Activated T-helper 1 cell treated with anti-CD3 and anti-CD28 coated beads, Interleukin-2, amount 50 U/mL, for 16 hours (primary cell): ENCODE data around the gene BMP6.
"Not testable (repeated sequence)": the region's sequence is repeated elsewhere in the genome, so short reads cannot be mapped to it uniquely, and the experiment has no call there.

Experiments used
- DNase-seq, 2 donors: peaks; one replicate each; pipeline ENCODE4 v3.0.0-alpha.2; 2020; ENCODE audit warnings: low read depth in 1 of 2, low spot score in 1 of 2

BMP6 gene

DNA sequence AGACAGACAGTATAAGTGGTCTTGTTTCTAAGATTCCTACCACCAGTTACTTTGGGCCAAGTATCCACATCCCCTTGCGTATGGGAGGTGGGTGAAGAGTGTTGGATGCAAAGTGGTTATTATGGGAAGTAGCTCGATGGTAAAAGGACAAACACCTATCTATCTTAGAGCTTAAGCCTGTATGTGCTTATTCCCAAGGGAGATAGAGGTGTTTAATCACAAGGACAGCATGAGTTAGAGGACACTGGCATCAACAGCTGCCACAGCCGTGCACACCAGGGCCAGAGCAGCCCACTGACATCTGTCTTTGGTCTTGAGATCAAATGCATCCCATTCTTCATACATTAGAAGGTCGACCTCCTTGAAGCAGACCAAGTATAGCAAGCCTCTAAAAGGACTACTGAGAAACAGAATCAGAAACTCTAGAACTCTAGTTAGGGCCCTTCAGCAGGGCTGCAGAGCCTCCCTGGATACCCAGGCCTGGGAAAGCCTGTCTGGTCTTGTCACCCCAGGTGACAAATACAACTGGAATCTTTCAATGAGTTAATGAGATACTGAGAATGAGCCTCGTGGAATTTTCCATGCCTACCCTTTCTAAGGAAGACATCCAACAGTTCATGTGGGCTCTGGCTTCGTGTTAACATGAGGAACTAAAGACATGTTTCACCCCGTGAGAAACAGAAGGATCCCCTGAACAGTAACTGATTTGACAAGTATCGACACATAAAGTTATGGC, 156.0 kb downstream of the BMP6 start:
- DNase-seq = no peak

DNA sequence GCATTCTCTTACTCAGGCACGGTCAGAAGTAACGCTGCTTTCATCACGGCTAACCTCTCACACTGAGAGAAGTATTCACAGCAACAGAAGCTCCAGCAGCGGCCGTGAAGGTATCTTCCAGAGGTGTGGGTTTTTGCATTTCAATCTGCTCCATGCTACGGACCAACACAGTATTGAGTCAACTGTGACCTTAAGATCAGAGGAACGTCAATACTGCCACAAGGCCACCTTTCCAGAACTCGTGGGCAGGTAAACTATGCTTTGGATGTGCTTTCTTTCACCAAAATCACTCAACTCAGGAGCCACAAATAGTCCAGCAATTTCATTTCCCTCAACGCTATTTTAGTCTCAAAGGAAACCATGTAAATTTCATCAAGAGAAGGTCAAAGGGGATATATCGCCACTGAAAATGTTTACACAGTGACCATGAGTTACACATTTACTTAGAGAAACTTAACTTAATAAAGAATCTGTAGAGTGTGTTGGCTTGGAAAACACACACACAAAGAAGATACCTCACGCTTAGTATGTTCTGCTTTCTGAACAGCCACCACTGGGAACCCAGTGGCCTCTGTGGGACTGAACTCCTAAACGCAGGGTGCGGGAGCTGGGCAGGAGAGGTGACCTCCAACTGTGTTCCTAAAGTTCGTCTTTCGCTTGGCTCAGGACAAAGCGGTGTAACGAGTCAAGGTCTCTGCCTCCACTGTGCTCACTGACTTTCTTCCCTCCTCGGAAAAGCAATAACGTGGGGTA, 156.8 kb downstream of the BMP6 start:
- no peak for DNase-seq

DNA sequence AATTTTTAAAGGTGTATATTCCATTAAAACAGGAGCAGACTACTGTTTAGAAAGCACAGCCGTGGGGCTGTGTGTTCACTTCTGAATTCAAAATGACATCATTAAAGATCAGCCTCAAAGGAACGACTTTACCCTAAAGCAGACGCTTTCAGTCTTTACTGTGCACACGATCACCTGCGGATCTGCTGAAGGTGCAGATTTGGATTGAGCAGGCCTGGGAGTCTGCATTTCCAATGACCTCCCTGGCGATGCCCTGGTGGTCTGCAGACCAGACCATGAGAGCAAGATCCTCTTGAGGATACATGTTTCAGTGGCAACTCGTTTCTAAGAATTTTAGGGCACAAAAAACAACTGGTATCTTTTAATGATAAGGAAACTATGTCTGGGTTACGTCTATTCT, 157.5 kb downstream of the BMP6 start:
- no peak for DNase-seq

DNA sequence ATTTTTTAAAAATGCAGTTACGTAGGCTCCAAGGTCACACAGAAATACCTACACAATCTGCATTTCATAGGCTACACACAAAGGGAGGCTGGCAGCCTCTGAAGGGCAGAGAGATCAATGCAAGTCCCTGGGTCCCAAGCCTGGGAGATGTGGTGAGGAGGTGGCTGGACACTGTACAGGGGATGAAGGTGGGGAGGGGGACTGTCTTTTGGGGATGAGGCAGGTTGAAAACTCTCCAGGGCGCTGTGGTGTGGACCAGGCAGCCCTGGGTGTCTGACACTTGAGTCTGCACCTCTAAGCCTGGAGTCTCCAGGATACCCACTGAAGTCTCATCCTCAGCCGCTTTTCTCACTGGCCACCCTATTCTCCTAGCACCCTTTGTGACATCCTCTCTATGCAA, 160.2 kb downstream of the BMP6 start:
- no peak for DNase-seq

DNA sequence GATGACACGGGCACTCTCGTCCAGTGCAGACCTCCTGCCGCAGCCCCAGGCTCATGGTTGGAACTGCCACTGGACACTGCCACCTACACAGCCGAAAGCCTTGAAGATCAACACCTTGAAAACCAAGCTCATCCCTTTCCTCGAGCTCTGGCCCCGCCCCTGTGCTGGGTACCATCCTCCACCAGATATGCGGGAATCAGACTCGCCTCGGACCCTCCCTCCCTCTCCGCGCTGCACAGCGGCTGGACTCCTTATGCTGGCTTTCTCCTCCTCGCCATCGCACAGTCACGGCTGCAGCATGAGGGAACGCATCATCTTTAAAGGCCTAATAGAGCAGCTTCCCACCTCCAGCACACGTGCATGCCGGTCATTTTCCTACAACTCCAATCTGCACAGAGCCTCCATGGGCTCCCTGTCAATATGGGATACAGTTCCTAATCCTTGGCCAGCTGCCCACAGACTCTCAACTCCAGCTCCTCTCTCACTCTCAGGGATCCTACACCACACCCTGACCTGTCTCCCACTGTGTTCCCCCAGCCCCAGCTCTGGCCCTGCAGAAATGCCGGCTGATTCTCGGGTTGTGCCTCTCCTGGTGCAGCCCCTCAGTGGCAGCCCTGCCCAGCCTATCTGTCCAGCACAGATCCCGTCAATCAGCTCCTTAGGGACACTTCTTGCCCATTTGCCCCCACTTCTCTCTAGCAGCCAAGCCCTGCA, 161.5 kb downstream of the BMP6 start:
- no peak for DNase-seq

DNA sequence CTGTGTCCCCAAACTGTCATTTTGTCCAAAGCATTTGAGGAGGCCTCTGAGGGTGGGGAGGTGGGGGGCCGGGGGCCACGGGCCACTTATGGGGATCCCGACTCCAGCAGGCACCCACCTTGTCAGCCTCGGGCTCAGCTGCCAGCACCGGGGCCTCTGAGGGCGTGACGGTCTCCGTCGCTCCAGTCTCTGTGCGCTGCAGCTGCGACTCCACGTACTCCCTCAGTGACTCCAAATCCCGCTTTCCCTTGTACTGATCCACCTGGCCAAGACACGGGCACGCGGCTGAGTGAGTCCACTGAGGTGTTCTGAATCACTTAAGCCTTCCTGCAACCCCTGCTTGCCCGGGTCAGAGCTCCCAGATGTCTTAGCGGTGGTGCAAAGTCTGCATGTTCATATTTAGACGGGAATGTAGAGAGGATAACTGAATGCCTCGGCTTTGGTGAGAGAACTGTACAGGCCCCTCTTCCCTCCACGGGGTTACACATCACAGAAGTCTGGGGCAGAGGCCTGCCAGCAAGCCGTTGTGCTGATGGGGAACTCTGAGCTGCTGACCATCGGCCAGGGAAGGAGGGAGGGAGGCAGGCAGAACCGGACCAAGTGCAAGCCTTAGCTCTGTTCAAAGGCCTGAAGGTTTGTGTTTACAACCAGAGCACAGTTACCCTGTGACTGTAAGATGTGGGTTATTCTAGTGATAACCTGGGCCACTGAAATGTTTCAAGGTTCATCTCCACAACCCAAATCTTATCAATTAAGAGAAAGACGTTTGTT, 162.9 kb downstream of the BMP6 start:
- no peak for DNase-seq

DNA sequence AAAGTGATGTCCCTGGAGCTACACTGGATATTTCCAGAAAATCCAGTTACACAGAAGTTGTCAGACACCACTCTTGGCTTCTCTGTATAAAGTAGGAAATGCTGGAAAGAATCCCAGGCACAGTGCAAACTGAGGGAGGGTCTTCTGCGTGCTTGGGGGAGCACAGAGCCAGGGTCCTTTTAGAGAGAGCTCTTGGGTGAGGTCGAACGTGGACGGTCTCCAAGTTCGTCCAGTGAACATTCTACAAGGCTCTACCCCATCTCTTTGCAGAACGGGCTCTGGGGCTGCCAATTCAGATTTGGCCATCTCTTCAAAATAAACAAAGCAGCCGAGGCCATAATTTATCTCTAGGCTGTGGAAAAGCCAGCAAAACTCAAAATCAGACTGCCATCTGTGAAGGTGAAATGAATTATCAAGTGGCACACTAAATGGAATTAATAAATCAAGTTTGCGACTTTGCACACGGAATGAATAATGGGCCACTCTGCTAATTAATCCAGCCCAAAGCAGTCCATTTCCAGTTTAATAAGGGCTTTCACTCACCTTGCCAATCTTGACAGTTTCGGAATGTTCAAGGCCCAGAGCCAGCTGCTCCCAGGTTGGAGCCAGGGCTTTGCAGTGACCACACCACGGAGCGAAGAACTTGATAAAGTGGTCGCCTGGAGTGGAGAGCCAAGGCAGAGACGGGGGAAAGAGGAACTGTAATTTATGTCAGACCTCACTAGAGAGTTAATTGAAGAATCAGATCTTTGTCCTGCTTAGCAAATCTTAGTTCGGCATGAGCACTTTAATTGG, 165.4 kb downstream of the BMP6 start:
- DNase-seq = no peak

DNA sequence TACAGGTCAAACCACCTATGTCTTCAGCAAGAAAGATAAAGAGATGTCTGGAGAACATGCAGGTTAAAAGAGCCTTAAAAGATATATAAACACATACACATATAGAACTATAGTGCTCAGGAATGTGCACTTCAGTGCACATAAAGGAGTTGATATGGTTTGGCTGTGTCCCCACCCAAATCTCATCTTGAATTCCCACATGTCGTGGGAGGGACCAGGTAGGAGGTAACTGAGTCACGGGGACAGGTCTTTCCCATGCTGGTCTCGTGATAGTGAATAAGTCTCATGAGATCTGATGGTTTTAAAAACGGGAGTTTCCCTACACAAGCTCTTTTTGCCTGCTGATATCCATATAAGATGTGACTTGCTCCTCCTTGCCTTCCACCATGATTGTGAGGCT, 166.5 kb downstream of the BMP6 start:
- DNase-seq = not testable (repeated sequence)

DNA sequence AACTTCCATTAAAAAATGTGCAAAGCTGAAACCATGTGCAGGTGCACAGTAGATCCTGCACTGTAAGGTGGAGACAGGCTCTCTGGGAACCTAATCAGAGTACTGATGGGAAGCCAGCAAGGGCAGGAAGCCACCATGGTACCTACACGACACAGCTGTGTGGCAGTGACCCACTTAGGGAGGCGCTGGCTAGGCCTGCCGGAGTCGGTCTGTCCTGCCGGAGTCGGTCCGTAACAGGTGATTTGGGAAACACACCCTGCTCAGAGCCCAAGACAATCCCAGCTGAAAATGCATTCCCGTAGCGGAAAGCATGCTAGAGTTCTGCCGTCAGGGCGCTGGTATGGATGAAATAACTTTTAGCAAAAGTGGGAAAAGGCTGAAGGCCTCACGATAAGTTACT, 167.4 kb downstream of the BMP6 start:
- DNase-seq = no peak

DNA sequence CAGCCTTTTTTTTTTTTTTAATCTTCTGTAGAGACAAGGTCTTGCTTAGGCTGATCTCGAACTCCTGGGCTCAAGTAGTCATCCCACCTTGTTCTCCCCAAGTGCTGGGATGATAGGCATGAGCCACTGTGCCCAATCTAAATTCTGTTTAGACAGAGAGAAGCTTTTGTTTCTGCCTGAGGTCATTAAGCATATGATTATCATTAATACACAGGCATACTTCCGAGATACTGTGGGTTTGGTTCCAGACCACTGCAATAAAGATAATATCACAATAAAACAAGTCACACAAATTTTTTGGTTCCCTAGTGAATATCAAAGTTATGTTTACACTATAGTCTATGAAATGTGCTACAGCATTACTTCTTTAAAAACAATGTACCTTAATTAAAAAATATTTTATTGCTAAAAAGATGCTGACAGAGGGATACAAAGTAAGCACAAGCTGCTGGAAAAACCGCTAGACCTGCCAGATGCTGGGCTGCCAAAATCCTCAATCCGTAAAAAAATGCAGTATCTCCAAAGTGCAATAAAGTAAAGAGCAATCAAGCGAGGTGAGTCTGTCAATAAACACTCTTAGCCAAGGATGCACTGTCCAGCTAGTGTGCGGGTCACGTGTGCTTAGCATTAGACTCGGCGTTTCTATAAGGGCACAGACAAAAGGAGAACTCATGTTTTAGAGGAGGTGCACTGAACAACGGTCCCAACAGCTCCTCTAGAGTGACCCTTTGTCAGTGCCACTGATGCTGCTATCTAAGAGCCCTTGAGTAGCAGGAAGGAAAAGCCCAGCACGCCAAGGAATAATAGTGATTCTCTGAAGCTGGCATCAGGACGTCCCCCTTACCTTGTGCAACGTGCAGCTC, 168.6 kb downstream of the BMP6 start:
- no peak for DNase-seq

DNA sequence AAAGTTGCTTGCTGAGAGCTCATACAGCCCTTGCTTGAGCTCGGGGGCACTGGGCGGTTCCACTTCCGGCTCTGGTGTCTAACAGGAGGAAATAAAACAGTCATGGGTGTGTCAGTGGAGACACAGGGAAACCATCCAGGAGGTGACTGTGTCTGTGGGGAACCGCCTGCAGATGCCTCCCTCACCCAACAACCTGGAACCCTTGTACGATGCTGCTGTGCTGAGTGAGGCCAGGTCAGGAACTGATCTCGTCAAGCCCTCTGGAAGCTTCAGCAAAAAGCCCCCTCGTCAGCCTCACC, 169.2 kb downstream of the BMP6 start:
- no peak for DNase-seq

DNA sequence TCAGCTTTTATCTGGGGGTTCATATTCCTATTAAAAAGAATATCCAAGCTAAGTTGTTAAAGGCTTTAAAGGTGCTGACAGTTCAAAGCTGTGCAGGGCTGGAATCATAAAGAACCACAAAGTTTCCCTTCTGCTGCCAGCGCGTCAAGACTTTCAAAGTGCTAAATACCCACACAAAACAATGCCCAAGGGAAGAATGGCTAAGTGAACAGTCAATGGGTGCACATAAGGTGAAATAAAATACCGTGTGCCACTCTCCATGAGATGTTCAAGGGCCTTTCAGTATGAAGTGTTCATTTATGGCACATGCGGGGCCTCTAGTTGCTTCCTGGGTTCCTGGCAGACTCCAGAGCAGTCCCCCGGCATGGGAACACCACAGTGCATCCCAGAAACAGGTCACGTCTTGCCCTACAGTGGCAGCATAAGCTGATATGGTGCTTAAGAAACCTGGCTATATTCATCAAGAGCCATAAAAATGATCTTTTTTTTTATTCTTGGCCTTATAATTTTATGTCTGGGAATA, 170.6 kb downstream of the BMP6 start:
- no peak for DNase-seq

DNA sequence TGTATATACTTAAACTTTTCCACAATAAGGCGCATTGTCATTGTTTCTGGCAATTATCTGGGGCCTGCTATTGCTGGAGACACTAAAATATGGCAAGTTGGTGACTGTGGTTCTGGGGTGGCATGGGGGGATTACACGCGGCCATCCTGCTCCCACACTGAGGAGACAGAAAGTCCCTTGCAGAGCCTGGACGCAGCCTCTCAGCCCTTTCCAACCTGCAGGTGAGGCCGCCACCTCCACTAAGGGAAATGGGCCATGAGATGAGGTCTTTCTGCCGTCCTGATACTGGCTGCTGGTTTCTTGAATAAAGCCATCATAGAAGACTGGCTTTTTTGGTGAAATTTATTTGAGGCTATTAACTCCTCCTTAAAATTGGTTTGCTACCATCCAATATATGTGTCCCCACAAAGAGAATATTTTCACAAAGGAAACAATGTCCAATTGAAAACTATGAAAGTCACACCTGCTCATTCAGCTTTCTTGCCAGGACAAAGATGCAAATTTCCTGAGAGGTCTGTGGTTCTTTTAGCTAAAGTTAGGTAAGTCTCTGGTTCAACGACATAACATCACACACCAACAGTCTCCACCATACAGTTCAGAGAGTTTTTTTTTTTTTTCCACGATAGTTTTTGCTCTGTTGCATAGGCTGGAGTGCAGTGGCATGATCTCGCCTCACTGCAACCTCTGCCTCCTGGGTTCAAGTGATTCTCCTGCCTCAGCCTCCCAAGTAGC, 171.7 kb downstream of the BMP6 start:
- no peak for DNase-seq

DNA sequence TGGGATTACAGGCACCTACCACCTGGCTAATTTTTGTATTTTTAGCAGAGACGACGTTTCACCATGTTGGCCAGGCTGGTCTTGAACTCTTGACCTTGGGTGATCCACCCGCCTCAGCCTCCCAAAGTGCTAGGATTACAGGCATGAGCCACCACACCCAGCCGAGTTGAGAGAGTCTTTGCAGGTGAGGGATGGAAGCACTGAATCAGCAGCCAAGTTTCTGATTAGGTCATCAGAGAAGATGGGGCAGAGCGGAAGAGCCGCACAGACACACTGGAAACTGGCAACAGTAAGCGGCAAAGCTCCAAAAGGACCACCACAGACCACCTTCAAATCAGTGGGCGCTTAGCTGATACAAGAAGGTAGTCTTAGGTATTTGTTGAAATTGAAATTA, 172.3 kb downstream of the BMP6 start:
- DNase-seq = not testable (repeated sequence)

DNA sequence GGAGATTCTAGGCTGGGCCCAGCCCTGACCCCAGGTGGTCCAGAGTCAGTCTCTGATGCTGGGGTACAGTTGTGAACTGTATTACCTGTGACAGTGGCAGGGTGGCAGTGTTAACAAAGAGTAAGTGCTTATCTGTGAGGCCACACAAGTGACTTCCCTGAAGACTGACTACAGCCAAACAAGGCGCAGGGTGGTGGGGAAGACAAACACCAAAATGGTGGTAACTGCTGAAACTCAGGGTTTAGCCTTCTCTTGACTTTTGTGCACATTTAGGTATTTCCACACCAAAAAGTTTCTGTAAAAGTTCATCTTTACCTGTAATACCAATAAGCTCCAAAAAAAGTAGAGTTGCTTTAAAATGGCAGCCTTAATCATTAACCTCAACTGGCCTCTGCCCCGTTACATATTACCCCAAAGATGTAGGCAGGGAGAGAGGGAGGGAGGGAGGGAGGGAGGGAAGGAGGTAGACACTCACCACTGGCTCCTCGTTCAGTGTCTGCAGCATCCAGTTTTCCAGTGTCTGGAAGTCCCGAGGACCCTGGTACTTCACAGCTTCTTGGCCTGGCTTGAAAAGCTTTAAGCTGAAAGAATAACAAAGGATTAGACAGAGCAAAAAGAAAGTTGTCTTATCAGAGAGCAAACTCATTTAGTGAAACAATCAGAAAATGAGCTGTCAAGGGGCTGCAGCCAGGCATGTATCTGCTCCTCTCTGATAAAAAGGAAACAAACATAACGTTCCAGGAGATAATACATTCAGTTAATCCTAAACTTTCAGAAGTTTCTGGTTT, 173.4 kb downstream of the BMP6 start:
- no peak for DNase-seq

DNA sequence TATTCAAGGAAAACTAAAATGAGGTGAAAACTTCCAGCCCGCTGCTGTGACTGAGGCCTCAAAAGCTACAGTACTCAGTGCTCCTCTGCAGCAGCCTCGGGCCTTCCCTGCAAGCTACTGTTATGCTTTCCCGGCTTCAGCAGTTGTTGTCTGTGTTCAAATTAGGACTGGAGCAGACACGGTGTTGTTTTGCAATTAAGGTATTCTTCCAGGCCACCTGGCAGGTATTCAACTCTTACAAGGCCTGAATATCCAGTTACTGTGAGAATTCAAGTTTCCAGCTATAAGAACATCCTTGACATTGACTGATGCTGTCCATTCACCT, 174.0 kb downstream of the BMP6 start:
- DNase-seq = no peak

DNA sequence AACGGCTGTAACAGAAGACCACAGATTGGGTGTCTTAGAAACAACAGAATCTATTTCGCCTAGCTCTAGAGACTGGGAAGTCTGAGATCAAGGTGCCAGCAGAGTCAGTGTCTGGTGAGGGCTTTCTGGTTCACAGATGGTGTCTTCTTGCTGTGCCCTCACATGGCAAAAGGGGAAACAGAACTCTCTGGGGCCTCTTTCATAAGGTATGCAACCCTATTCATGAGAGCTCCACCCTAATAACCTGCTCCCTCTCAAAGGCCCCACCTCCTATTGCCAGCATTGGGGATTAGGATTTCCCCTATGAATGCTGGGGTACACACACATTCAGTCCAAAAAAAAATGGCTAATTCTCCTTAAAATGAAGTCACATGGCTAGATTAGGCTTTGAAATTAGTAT, 174.7 kb downstream of the BMP6 start:
- no peak for DNase-seq

DNA sequence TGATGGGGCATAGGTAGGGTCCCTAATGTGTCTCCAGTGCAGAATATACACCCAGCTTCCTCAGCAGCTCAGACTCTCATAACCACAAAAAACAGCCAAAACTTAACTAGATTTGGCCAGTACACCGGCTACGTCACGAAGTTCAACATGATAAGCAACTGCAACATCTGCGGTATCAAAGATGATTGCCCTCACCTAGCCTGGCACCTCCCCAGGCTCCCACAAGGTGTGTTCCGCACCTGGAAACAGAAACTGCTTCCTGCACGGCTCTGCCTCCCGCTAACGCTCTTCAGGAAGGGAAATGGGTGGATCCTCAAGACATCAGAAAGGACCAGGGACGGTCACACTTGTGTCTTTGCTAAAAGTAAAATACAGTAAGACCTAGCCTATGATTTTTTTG, 175.2 kb downstream of the BMP6 start:
- no peak for DNase-seq
